Stimulated activated naive CD4-positive, alpha-beta T cell (primary cell): ENCODE results near the gene VAV1.
"Not testable (repeated sequence)": the region's sequence is repeated elsewhere in the genome, so short reads cannot be mapped to it uniquely, and the experiment has no call there.

Experiments
- DNase-seq, 6 experiments: peaks; one replicate each; lab custom pipeline; 2025; lab: John Stamatoyannopoulos, UW

VAV1 gene

DNA sequence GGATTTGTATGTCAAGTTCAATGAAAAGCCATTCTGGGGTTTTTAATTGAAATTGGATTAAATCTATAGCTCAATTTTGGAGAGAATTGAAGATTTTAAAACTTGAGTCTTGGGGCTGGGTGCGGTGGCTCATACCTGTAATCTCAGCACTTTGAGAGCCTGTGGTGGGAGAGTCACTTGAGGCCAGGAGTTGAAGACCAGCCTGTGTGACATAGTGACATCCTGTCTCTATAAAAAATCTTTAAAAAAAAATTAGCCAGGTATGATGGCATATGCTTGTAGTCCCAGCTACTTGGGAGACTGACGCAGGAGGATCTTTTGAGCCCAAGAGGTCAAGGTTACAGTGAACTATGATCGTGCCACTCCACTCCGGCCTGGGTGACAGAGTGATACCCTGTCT, 41.2 kb downstream of the VAV1 start:
- DNase-seq = no peak

DNA sequence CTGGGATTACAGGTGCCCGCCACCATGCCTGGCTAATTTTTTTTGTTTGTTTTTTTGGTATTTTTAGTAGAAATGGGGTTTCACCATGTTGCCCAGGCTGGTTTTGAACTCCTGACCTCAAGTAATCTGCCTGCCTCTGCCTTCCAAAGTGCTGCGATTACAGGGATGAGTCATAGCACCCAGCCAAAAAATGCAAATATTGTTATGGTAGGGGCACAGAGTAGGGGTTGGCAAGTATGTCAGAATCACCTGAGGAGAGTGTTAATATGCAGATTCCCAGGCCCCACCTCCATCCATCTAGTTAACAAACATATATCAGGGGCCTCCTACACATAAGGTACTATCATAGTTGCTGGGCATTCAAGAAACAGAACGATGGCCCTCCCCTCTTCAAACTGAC, 44.7 kb downstream of the VAV1 start:
- no peak for DNase-seq

DNA sequence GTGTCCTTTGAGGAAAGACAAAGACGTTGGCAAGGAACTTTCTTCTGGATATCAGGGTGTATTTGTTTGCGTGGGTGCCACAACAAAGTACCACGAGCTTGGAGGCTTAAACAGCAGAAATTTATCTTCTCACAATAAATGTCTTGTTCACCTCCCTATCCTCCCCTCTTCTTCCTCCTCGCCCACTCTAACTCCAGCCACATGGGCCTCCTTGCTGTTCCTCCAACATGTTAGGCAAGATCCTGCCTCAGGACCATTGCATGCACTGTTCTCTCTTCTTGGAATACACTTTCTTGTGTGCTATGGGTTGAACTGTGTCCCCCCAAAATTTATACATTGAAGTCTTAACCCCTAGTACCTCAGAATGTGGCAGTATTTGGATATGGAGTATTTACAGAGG, 45.7 kb downstream of the VAV1 start:
- DNase-seq = no peak

DNA sequence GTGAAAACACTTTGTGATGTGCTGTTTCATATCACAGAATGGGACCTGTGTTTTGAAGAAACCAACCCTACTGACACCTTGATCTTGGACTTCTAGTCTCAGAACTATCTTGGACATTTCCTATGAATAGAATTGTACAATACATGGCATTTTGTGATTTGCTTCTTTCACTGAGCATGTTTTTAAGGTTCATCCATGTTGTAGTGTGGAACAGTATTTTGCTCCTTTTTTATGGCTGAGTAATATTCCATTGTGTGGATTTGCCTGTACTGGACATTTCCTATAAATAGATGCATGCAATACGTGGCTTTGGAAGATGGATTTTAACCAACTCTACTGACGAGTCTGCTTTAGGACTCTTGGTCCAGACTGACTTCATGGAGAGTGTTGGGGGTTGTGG, 46.8 kb downstream of the VAV1 start:
- DNase-seq = no peak

DNA sequence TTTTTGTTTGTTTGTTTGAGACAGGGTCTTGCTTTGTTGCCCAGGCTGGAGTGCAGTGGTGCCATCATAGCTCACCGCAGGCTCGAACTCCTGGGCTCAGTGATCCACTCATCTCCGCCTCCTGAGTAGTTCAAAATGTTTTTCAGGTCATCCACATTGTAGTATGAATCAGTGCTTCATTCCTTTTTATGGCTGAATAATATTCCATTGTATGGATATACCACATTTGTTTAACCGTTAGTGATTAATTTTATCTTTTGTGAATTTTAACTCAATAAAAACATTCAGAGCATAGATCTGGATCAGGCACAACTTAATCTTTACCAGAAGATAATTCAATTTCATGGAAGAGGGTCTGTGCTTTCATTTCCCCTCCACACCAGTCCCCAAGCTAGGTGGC, 47.7 kb downstream of the VAV1 start:
- DNase-seq = no peak

DNA sequence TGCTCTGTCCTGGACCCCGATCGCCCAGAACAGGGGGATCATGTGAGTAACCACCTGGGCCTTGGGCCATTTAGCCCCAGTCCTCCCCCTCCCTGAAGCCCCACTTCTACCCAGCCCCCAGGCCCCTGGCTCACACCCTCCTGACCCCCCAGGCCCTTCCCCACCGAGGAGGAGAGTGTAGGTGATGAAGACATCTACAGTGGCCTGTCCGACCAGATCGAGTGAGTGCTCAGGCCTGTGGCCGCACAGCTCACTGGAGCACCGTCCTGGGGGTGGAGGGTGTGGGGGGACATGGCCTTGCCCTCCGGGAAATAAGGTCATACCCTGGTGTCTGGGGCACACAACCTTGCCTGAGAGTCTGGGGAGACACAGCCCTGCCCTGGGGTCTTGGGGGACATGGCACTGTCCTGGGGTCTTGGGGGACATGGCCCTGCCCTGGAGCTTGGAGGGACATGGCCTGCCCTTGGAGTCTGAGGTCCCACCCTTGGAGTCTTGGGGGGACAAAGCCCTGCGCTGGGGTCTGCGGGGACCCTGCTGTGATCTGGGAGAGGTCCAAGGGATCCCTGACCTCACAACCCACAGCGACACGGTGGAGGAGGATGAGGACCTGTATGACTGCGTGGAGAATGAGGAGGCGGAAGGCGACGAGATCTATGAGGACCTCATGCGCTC, 49.3 kb downstream of the VAV1 start:
- DNase-seq = no peak

DNA sequence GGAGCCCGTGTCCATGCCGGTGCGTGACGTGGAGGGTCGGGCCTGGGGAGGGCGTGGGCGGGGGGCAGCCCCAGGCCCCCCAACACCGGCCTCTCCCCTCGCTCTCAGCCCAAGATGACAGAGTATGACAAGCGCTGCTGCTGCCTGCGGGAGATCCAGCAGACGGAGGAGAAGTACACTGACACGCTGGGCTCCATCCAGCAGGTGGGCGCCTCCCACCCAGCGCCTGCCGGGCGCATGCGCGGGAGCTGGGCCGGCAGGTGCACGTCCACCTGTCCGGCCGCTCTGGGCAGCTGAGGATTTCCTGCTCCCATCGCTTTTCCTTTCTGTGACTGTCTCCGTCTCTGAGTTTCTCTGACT, 49.8 kb downstream of the VAV1 start:
- DNase-seq = no peak

DNA sequence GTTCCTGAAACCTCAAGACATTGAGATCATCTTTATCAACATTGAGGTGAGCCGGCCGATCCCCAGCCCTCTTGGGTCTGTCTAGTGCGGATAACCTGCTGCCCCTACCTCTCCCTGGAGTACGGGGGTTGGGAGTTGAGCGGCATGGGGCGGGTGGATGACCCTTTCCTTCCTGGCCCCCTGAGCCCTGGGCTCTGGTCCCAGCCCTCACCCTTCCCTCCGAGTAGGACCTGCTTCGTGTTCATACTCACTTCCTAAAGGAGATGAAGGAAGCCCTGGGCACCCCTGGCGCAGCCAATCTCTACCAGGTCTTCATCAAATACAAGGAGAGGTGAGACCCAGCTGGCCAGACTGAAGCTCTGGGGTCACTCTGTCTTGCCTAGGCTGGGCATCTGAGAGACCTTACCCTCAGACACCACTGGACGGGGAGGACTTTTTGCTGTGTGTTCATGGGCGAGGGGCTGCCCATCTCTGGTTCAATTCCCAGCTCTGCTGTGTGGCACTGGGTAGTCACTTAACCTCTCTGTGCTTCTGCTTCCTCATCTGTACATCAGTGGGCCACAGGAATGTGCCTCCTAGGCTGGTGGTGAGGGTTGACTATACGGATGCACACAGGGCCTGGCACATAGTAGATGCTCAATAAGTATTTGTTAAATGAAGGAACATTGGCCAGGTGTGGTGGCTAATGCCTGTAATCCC, 52.7 kb downstream of the VAV1 start:
- no peak for DNase-seq

DNA sequence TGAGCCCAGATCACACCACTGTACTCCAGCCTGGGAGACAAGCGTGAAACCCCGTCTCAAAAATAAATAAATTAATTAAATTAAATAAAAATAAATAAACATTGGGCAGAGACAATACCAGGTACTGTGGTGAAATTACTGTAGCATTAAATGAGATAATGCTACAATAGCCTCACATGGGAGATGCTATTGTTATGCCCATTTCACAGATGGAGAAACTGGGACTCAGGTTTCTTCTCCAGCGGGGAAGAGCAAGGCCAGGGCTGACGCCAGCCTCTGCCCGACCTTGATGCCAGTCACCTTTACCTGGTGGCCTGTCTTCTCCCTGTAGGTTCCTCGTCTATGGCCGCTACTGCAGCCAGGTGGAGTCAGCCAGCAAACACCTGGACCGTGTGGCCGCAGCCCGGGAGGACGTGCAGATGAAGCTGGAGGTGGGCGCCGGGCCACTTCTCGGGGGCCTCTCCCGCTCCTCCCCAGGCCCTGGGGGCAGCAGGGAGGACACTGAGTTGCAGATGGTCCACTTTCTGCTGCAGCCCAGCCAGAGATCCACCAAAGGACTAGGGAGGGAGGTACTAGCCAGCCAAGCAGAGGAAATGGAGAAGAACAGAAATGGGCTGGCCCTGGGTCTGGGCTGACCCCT, 53.9 kb downstream of the VAV1 start:
- no peak for DNase-seq

DNA sequence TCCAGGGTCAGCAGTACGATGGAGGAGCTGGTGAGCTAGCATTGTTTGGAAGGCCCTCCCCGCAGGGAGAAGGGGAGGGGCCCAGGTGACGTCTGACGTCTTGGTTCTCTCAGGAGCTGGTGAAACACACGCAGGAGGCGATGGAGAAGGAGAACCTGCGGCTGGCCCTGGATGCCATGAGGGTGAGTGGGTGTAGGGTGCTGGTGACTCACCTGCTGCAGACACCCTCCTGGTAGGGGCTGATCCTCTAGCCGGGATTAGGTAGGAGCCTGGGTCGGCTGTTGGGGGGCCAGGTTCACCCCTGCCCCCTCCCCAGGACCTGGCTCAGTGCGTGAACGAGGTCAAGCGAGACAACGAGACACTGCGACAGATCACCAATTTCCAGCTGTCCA, 55.8 kb downstream of the VAV1 start:
- no peak for DNase-seq

DNA sequence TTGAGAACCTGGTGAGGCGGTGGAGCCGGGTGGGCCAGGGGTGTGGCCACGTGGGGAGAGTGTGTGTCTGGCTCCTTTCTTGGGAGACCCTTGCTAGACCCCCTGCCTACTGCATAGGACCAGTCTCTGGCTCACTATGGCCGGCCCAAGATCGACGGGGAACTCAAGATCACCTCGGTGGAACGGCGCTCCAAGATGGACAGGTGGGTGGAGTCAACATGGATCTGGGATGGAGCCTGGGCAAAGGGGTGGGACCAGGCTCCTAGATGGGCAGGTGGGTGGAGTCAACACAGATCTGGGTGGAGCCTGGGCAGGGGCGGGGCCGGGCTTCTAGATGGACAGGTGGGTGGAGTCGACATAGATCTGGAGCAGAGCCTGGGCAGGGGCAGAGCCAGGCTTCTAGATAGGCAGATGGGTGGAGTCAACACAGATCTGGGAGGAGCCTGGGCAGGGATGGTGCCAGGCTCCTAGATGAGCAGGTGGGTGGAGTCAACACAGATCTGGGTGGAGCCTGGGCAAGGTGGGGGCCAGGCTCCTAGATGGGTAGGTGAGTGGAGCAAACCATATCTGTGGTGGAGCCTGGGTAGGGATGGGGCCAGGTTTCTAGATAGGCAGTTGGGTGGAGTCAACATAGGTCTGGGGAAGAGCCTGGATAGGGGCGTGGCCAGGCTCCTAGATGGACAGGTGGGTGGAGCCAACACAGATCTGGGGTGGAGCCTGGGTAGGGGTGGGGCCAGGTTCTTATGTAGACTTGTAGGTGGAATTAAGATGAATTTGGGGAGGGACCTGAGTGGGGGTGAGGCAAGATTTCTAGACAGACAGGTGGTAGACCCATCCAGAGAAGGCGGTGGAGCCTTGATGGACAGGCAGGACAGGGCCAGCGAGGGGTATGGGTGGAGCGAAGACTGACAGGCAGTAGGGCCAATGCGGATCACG, 56.5 kb downstream of the VAV1 start:
- peak in 4 of 6 experiments; percentile 10 to 35 (median 25) for DNase-seq

DNA sequence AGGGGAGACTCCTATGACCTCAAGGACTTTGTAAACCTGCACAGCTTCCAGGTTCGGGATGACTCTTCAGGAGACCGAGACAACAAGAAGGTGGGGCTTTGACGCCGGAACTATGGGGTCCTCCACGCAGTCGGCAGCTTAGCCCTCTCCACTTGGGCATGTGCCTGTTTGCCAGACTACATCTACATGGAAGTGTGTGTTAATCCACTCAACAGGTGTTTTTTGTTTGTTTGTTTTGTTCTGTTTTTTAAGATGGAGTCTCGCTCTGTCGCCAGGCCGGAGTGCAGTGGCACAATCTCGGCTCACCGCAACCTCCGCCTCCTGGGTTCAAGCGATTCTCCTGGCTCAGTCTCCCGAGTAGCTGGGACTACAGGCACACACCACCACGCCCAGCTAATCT, 57.3 kb downstream of the VAV1 start:
- DNase-seq = not testable (repeated sequence)

DNA sequence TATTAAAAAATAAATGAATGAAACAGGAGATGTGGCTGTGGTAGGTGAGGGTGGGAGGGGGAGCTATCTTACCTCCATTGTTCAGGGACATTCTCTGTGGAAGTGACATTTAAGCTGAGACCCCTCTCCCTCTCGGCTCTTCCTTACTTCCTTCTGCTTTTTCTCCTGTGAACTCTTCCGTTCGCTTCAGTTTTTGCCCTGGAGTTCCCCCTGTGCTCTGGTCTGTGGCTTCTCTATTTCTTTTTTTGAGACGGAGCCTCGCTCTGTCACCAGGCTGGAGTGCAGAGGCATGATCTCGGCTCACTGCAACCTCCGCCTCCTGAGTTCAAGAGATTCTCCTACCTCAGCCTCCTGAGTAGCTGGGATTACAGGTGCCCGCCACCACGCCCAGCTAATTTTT, 58.6 kb downstream of the VAV1 start:
- DNase-seq = not testable (repeated sequence)

DNA sequence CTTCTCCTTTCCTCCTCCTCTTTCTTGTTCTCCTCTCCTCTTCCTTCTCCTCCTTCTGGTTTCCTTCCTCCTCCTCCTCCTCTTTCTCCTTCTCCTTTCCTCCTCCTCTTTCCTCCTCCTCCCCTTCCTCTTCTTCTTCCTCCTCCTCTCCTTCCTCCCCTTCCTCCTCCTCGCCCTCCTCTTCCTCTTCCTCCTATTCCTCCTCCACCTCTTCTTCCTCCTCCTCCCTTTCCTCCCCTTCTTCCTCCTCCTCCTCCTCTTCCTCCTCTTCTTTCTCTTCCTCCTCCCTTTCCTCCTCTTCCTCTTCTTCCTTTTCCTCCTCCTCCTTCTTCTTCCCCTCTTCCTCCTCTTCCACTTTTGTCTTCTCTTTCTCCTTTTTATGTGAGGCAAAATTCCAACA, 59.9 kb downstream of the VAV1 start:
- DNase-seq = no peak

DNA sequence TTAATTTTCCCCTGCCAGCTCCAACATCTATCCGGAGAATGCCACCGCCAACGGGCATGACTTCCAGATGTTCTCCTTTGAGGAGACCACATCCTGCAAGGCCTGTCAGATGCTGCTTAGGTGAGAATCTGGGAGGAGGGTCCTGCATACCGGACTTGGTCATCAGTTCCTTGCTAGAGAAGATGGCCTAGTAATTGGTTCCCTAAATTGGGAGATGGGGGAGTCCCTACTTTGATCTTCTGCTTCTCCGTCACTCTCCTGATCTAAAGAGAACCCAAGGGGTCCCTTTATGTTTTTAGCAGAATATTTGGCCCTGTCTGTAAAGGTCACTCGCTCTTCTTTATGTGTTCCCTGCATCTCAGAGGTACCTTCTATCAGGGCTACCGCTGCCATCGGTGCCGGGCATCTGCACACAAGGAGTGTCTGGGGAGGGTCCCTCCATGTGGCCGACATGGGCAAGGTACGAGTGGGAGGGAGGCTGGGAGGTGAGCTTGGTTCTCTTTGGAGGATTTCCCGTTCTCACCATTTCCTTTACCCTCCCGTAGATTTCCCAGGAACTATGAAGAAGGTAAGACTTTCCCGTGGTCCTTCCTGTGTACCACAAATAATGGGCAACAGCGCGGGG, 60.8 kb downstream of the VAV1 start:
- DNase-seq = no peak

DNA sequence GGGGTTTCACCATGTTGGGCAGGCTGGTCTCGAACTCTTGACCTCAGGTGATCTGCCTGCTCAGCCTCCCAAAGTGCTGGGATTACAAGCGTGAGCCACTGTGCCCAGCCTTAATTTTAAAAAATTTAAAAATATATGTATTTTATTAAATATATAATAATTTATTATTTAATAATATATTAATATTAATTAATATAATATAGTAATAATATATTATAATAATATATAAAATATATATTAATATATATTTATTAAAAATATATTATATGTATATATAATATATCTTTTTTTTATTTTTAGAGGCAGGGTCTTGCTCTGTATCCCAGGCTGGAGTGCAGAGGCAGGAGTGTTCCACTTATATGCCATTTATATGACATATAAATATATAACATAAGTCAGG, 61.9 kb downstream of the VAV1 start:
- no peak for DNase-seq

DNA sequence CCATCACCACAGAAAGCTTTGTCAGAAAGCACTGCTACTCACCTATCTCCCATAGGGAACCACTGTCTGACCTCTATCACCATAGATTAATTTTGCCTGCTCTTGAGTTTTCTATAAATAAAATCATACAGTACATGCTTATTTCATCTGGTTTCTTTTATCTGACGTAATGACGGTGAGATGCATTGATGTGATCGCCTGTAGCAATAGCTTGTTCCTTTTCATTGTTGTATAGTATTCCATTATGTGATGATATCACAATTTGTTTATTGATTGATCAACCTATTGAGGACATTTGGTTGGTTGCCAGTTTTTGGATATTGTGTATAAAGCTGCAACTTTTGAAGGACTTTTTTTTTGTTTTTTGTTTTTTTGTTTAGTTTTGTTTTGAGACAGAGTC, 63.0 kb downstream of the VAV1 start:
- DNase-seq = no peak

DNA sequence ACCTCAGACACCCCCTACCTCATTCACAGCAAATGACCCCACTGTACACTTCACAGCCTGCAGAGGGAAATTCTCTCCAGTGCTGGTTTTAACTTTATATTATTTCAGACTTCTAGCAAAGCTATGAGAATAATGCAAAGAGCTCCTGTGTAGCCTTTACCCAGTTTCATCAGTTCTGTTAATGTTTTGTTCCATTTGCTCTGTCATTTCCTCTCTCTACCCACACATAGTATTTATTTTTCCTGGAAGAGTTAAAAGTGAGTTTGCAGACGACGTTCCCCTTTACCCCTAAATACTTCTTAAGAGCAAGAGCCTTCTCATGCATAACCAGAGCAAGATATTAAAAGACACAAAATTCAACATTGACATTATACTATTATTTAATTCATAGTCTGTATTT, 65.0 kb downstream of the VAV1 start:
- DNase-seq = no peak

DNA sequence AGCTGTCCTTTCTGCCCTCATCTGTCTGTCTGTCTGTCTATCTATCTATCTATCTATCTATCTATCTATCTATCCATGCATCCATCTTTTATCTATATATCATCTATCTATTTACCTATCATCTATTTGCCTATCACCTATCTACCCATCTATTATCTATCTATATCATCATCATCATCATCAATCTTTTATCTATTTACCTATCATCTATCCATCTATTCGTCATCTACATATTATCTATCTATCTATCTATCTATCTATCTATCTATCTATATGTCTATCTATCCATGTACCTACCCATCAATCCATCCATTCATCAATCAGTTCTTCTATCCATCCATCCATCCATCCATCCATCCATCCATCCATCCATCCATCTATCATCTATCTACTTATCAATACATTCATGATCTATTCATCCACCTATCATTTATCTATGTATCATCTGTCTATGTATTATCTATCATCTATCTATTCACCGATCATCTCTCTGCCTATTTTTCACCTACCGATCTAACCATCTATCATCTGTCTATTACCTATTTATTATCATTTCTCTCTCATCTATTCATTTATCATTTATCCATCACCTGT, 65.7 kb downstream of the VAV1 start:
- DNase-seq = no peak

DNA sequence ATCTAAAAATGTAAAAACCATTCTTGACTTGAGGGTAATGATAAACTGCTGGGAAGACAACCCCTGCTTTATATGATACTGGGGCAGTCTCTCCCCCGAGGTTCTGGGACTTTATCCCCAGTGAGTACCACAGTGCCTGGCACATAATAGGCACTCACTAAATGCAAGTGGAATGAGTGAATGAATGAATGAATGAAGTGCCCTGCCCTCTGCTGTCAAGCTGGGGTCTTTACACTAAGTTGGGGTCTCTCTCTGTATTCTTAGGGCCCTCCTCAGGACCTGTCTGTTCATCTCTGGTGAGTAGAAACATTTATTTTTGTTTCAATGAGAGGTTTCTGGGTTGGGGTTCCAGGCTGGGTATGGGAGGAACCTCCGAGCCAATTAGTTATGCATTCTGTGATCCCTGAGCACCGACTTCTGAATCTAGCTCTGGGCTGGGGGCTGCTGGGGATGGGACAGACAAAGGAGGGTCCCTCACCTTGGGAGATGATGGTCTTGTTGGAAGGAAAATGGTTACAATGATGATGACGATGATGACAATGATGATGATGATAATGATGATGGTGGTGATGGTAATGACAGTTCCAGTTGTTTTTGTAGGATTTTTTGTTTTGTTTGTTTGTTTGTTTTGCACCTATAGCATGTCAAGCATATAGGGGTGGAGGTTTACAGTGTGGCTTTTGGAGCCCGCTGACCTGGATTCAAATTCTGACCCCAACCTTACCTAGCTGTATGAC, 70.5 kb downstream of the VAV1 start:
- DNase-seq = no peak

DNA sequence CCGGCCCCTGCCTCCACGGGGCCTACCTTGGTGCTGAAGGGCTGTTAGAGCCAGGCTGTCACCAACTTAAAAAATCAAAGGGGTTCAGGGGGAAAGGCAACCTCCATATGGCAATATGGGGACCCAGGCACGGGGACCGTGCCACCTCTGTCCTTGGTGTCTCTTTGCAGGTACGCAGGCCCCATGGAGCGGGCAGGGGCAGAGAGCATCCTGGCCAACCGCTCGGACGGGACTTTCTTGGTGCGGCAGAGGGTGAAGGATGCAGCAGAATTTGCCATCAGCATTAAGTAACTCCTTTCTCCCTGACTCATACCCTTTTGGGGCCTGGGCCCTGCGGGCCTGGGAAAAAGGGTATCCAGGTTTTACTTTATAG, 75.3 kb downstream of the VAV1 start:
- no peak for DNase-seq
